Measurements from ENCODE around the gene PHF2.

The PHF2 gene

DNA sequence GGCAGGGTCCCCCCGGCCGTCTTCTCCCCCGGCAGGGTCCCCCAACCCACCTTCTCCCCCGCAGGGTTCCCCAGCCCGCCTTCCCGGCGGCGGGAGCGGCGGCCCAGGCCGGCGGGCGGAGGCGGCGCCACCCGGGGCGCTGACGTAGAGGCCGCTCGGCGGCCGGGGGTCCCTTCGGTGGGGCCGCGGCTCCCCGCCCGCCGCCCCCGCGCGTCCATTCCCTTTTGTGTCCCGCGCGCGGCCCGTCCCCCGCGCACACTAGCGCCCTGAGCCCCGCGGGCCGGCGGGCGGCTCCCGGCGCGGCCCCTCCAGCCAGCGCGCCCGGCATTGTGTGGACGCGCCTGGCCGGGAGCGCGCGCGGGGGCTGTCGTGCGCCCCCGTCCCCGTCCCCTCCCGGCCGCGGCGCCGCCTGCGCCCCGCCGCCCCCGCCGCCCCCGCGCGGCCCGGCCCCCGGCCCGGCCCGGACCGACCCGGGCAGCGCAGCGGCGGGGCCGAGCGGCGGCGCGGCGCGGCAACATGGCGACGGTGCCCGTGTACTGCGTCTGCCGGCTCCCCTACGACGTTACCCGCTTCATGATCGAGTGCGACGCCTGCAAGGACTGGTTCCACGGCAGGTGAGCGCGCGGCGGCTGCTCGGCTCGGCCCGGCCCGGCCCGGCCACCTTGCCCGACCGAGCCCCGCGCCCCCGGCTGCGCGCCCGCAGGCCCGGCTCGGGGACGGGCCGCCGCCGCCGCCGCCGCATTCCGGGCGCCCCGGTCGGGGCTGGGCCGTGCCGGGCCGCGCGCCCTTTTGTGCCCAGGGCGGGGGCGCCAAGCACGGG is at the start of gene PHF2:
PHF2 (plus strand) TSS at position 327 of the 820 bp plus-strand sequence; CDS start at position 517, 190 bp downstream.
- H3K4me3 ChIP-seq (ENCODE audit: low read depth, low read length), result peak within 1 kb of the TSS; percentile 71
- TF ChIP-seq, protein P1, sequence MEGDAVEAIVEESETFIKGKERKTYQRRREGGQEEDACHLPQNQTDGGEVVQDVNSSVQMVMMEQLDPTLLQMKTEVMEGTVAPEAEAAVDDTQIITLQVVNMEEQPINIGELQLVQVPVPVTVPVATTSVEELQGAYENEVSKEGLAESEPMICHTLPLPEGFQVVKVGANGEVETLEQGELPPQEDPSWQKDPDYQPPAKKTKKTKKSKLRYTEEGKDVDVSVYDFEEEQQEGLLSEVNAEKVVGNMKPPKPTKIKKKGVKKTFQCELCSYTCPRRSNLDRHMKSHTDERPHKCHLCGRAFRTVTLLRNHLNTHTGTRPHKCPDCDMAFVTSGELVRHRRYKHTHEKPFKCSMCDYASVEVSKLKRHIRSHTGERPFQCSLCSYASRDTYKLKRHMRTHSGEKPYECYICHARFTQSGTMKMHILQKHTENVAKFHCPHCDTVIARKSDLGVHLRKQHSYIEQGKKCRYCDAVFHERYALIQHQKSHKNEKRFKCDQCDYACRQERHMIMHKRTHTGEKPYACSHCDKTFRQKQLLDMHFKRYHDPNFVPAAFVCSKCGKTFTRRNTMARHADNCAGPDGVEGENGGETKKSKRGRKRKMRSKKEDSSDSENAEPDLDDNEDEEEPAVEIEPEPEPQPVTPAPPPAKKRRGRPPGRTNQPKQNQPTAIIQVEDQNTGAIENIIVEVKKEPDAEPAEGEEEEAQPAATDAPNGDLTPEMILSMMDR (IDR thresholded peaks at IDR 0.05; ENCODE audit: low read depth, low read length), result no peak

DNA sequence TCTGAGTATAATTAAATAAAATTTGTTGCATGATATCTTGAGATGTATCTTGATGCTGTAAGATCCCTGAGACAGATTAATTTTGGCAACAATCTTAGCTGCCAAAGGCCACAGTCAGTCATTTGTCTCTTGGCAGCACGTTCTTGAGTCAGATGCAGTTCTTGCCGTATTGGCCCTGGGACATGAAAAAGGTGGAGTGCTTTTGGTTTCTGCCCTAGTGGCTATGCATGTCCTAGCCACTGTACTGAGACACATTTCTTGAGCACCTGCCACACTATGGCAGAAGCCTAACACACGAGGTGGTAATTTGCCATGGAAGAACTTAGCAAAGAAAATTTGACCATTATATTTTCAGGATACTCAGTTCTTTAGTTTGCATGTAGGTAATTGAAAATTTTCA is 45.0 kb upstream of the PHF2 start:
- TF ChIP-seq, protein P1 (IDR thresholded peaks at IDR 0.05; ENCODE audit: low read depth, low read length), result no peak
- H3K4me3 ChIP-seq (ENCODE audit: low read depth, low read length), result no peak overlapping the region

DNA sequence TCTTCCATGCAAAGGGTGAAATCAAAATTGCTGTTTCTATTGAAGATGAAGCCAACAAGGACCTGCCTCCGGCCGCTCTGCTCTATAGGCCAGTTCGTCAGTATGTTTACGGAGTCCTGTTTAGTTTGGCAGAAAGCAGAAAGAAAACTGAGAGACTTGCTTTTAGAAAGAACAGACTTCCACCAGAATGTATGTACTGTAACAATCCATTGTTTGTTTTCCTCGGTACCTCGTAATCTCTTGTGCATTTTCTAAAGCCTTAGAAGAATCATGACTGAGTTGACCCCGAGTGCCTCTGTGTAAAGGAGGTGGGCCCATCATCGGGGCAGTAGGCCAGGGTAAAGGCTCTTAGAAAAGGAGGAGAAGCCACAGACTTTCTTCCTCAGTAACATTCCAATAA is 44.2 kb upstream of the PHF2 start:
- TF ChIP-seq, protein P1 (IDR thresholded peaks at IDR 0.05; ENCODE audit: low read depth, low read length), result no peak
- H3K4me3 ChIP-seq (ENCODE audit: low read depth, low read length), result no peak overlapping the region

DNA sequence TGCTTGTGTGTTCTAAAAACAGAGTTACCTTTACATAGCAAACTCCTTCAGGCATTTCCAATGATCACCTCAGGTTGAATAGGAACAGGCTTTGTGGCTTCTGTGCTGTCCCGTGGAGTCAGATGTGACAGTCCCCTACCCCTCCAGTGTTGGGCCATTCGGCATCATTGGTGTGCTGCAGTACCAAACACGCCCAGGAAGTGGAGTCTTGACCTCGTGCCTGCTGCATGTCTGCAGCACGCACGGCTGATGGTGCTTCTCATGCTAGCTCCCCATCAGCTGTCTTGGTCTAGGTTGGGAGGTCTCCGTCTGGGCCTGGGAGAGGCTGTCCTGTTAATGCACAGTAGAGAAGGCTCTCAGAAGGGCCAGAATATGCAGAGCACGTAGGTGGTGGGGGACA is 42.5 kb upstream of the PHF2 start:
- H3K4me3 ChIP-seq (ENCODE audit: low read depth, low read length), result no peak overlapping the region
- TF ChIP-seq, protein P1 (IDR thresholded peaks at IDR 0.05; ENCODE audit: low read depth, low read length), result no peak

DNA sequence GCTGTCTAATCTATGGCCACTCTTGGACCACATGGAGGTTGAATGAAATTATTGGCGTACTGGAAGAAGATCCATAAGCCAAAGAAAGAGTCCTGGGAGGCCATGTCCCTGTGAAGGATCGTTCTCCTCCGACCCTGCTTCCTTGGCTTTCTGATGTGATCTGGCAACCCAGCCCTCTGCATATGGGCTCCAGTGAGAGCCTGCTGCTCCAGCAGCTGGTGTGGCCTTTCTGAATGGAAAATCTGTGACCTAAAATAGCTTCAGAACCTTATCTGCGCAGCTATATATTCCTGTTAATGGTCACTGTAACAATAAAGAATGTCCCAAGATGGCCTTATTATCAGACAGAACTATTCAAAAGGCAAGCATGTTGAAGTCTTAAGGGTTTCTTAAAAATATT is 40.2 kb upstream of the PHF2 start:
- TF ChIP-seq, protein P1 (IDR thresholded peaks at IDR 0.05; ENCODE audit: low read depth, low read length), result no peak
- H3K4me3 ChIP-seq (ENCODE audit: low read depth, low read length), result no peak overlapping the region

DNA sequence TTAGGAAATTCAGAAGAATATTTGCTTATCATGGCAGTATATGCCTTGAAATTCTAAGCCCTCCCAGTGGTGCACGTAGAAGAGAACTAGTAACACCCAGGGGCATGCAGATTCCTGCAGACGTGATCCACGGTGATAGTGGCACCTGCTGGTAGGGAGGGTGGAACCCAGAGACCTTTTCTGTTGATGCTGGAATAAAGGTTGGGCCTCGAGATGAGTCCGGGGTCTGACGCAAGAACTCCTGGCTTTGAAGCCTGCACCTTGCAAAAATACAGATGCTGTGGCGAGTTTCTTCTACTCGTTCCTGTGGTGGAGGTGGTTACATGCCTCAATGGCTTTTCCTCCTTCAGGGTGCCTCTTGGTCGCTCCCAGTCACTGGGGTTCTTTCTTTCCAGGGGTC is 39.5 kb upstream of the PHF2 start:
- TF ChIP-seq, protein P1 (IDR thresholded peaks at IDR 0.05; ENCODE audit: low read depth, low read length), result no peak
- H3K4me3 ChIP-seq (ENCODE audit: low read depth, low read length), result no peak overlapping the region

DNA sequence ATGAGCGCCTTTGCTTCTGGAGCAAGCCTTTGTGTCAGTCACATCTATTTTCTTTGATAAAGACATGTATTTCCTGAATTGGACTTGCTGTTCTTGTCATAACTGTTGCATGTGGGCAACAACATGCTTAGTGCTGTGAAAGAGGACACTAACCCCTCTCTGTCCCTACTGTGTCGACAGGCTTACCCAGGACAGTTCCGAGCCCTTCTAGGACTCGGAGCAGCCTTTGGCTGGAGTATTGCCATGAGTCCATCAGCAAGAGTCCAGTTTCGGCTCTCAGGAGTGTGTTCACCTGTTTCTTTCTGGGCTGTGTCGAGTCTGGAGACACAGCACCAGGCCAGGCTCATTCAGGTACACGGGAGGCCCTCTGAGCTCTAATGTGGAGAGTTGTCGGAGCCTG is 36.1 kb upstream of the PHF2 start:
- TF ChIP-seq, protein P1 (IDR thresholded peaks at IDR 0.05; ENCODE audit: low read depth, low read length), result no peak
- no peak overlapping the region for H3K4me3 ChIP-seq (ENCODE audit: low read depth, low read length)
